Endothelial cell of umbilical vein (primary cell): ENCODE measurements around the gene LSG1.

Experiments used
- EZH2 ChIP-seq: IDR thresholded peaks from 2 replicates; pipeline ENCODE4 v1.6.1; 2012; ENCODE audit warnings: borderline replicate concordance, low read depth, mild to moderate bottlenecking, moderate library complexity, low read length, inconsistent platforms; ENCODE audit not compliant: severe bottlenecking
- FOS ChIP-seq: IDR thresholded peaks from 2 replicates; pipeline ENCODE4 v1.6.1; 2011; ENCODE audit warnings: mild to moderate bottlenecking, low read length, moderate library complexity, borderline replicate concordance; ENCODE audit not compliant: insufficient read depth
- GATA2 ChIP-seq: IDR thresholded peaks from 2 replicates; pipeline ENCODE4 v1.7.0; 2011; ENCODE audit warnings: low read depth, mild to moderate bottlenecking, moderate library complexity, mixed read lengths, low read length; ENCODE audit not compliant: insufficient read length, insufficient read depth
- JUN ChIP-seq: IDR thresholded peaks from 2 replicates; pipeline ENCODE4 v1.6.1; 2011; ENCODE audit warnings: borderline replicate concordance, low read depth; ENCODE audit not compliant: insufficient read length, insufficient read depth
- MAX ChIP-seq: IDR thresholded peaks from 2 replicates; pipeline ENCODE4 v1.6.1; 2011; ENCODE audit not compliant: insufficient read depth, insufficient read length
- MYC ChIP-seq: IDR thresholded peaks from one replicate; pipeline ENCODE4 v1.6.1; 2011; ENCODE audit warnings: mild to moderate bottlenecking, low read depth, low read length
- POLR2A ChIP-seq: IDR thresholded peaks from 2 replicates; pipeline ENCODE4 v1.6.1; 2012; ENCODE audit warnings: low read depth, mild to moderate bottlenecking, control low read depth, low read length
- POLR2AphosphoS5 ChIP-seq: IDR thresholded peaks from 2 replicates; pipeline ENCODE4 v1.6.1; 2012; ENCODE audit warnings: low read depth, mild to moderate bottlenecking, control low read depth, low read length, moderate library complexity; ENCODE audit not compliant: insufficient read depth
- TF ChIP-seq, protein P1 (sequence below), 2 donors: IDR thresholded peaks; 1 replicate in 1 of 2; 2 replicates in 1 of 2; pipeline ENCODE4 v1.5.1; 2011; ENCODE audit warnings: low read length in 2 of 2, mild to moderate bottlenecking in 2 of 2, moderate library complexity in 2 of 2, control low read depth in 1 of 2, inconsistent platforms in 1 of 2, low read depth in 1 of 2; ENCODE audit not compliant: insufficient read depth in 1 of 2; ENCODE audit errors: extremely low read depth in 1 of 2

DNA sequence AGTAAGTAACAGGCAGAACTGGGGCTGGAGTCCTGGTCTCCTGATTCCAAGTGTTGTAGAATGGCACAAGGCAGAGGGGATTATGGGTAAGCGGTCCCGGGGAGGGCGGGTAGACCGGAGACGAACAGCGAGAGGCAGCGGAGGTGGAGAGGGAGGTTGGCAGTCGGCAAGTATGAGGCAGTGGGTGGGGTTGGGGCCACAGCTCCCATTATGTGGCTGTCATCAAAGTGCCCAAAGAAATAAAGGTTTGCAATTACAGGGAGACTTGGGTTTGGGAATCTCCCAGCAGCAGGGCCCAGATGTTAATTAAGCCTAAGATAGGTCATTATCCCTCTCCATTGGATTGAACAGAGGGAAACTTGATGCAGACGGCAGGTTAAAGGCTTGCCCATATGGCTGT is 30.6 kb upstream of the LSG1 start:
- no peak for TF ChIP-seq EZH2
- TF ChIP-seq, protein P1, sequence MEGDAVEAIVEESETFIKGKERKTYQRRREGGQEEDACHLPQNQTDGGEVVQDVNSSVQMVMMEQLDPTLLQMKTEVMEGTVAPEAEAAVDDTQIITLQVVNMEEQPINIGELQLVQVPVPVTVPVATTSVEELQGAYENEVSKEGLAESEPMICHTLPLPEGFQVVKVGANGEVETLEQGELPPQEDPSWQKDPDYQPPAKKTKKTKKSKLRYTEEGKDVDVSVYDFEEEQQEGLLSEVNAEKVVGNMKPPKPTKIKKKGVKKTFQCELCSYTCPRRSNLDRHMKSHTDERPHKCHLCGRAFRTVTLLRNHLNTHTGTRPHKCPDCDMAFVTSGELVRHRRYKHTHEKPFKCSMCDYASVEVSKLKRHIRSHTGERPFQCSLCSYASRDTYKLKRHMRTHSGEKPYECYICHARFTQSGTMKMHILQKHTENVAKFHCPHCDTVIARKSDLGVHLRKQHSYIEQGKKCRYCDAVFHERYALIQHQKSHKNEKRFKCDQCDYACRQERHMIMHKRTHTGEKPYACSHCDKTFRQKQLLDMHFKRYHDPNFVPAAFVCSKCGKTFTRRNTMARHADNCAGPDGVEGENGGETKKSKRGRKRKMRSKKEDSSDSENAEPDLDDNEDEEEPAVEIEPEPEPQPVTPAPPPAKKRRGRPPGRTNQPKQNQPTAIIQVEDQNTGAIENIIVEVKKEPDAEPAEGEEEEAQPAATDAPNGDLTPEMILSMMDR (IDR thresholded peaks at IDR 0.05; ENCODE audit: extremely low read depth in 1 of 2, insufficient read depth in 1 of 2, low read depth in 1 of 2, low read length in 2 of 2), result no peak
- TF ChIP-seq POLR2A, result no peak
- no peak for TF ChIP-seq GATA2
- no peak for TF ChIP-seq MAX
- TF ChIP-seq JUN, result no peak
- no peak for TF ChIP-seq POLR2AphosphoS5
- TF ChIP-seq FOS, result no peak
- no peak for TF ChIP-seq MYC
